Upper lobe of left lung (tissue), 6 donors: ENCODE data around the gene OVCH1. TPM values are rescaled to one million over a fixed set of nuclear protein-coding genes. Genes with fewer than 3 reads are reported as not detected.

ENCODE experiments used
- ATAC-seq, 2 donors: fragments of 200-7000 bp; cut with Tn5 transposase; one replicate each; pipeline ENCODE4 v1.9.1; 2022; ENCODE audit warnings: mild to moderate bottlenecking in 2 of 2, moderate library complexity in 2 of 2; ENCODE audit not compliant: low FRiP score in 2 of 2
- DNase-seq, 2 donors: peaks; one replicate each; pipeline ENCODE4 v3.0.0-alpha.2; 2019 to 2020
- H3K27ac ChIP-seq, 4 donors: fragments of 200-600 bp; sonication (generic); one replicate each; pipeline ENCODE4 v1.5.1; 2016 to 2019
- H3K27me3 ChIP-seq, 4 donors: fragments of 200-600 bp; sonication (generic); one replicate each; pipeline ENCODE4 v1.5.1; 2017 to 2019
- H3K36me3 ChIP-seq, 4 donors: fragments of 200-600 bp; sonication (generic); one replicate each; pipeline ENCODE4 v1.5.1; 2016 to 2019
- H3K4me1 ChIP-seq, 4 donors: fragments of 200-600 bp; sonication (generic); one replicate each; pipeline ENCODE4 v1.5.1; 2018 to 2019
- H3K4me3 ChIP-seq, 4 donors: fragments of 200-600 bp; sonication (generic); one replicate each; pipeline ENCODE4 v1.5.1; 2017 to 2019; ENCODE audit warnings: mild to moderate bottlenecking in 2 of 4, moderate library complexity in 1 of 4
- H3K9me3 ChIP-seq, 4 donors: fragments of 200-600 bp; sonication (generic); one replicate each; pipeline ENCODE4 v1.5.1; 2018 to 2019
- CTCF ChIP-seq, 6 experiments: fragments of 450-650 bp in 4 of 6; fragments of 200-600 bp in 2 of 6; sonication (generic) in 2 of 6; IDR thresholded peaks; one replicate each; pipeline ENCODE4 v1.5.1; 2016 to 2019; ENCODE audit warnings: antibody characterized with exemption in 6 of 6
- EP300 ChIP-seq, 4 donors: sonication (generic); formaldehyde crosslinking; IDR thresholded peaks; one replicate each; pipeline ENCODE4 v1.5.1; 2017; ENCODE audit warnings: antibody characterized with exemption in 4 of 4, control low read depth in 2 of 4
- POLR2A ChIP-seq, 4 donors: fragments of 450-650 bp; IDR thresholded peaks; one replicate each; pipeline ENCODE4 v1.5.1; 2016 to 2017; ENCODE audit warnings: antibody characterized with exemption in 4 of 4, mild to moderate bottlenecking in 2 of 4
- POLR2AphosphoS5 ChIP-seq, 2 donors: sonication (generic); formaldehyde crosslinking; IDR thresholded peaks; one replicate each; pipeline ENCODE4 v1.5.1; 2017; ENCODE audit warnings: antibody characterized with exemption in 2 of 2
- WGBS, 2 donors: methylation state at CpG; one replicate each; pipeline ENCODE4 v1.1.5; 2017 to 2018; 5-methylcytosine and 5-hydroxymethylcytosine counted together
- total RNA-seq, 6 donors: library from RNA; depleted of rRNA in 4 of 6; stranded (reverse); fragments of >200 nt in 4 of 6; gene quantifications; one replicate each; pipeline versions ENCODE4 v1.1.0 to v1.2.1, GENCODE V29; 2016 to 2021
- donor health status: DM: no; HTN: no; CAD: no; lungs with moderate emphysema.
- donor health status: DM: no; HTN: yes; CAD: no; lungs with severe emphysema.

OVCH1 gene
- total RNA-seq, 6 donors from 2014 or later: 1.2 to 4.0 (median 2.3) TPM

DNA sequence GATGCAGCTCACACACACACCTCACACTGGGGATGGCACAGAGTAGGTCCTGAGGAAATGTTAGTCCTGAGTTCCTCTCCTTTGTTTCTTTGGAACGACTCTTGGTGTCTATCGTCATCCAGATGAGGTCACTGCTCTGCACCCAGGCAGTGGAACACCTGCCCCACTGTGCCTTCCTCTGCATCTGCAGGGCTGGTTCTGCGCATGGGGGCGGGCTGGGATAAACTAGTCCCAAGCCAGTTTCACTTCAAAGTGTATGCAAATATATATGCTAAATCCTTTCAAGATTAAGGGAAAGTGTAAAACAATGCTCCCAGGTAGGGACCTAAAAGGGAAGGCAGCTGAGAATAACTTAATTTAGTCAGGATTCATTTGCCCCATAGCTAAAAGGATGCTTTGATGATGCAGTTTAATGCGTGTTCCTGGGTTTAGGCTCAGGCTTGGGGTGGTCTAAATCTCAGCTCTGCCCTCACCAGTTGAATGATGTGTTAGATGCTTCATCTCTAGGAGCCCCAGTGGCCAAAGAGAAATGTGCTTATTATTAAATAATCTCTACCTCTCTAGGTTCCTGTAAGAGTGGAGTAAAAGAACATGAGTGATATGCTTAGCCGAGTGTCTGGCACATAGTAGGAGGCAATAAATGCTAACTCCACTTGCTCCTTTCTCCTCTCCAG, 47.1 kb upstream of the OVCH1 start:
- ATAC-seq: no peak
- H3K4me1 ChIP-seq: peaks cover 10 to 24% (median 20%) of the 10 kb centered on the region in 4 donors
- no peak for DNase-seq
- no peaks in the 10 kb centered on the region for H3K27me3 ChIP-seq
- TF ChIP-seq POLR2A (IDR thresholded peaks at IDR 0.05) (no peak), CTCF (IDR thresholded peaks at IDR 0.05) (no peak), POLR2AphosphoS5 (IDR thresholded peaks at IDR 0.05) (no peak), EP300 (IDR thresholded peaks at IDR 0.05) (no peak)
- H3K36me3 ChIP-seq: no peaks in the 10 kb centered on the region
- no peak overlapping the region for H3K4me3 ChIP-seq
- WGBS, 2 donors: 85 to 86% methylated on average over 6 of the region's 6 CpGs
- peak overlapping the region in 1 of 4 donors; percentile 6 for H3K27ac ChIP-seq
- no peaks in the 10 kb centered on the region for H3K9me3 ChIP-seq

GRCh38 chr12:29543036-29543435, 45.5 kb upstream of the OVCH1 start:
- 59 to 65% methylated on average over 4 of the region's 4 CpGs for WGBS, 2 donors
- H3K4me3 ChIP-seq: peak overlapping the region in 1 of 4 donors; percentile 7
- ATAC-seq: no peak

DNA sequence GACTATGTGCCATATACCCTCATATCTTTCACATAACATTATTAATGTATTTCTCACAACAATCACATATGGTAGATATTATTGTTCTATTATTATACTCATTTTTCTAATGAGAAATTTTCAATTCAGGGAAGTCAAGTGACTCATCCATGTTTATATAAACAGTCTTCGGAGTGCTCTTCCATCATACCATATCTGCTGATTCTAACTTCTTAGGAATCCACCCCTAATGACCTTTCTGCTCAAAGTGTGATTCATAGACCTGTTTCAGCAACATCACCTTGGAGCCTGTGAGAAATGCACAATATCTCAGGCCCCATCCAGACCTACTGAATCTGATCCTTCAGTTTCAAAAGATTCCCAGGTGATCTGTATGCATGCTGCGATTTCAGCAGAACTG, 39.8 kb upstream of the OVCH1 start:
- H3K27me3 ChIP-seq: no peaks in the 10 kb centered on the region
- DNase-seq (no peak), ATAC-seq (no peak)
- no peaks in the 10 kb centered on the region for H3K9me3 ChIP-seq
- 71 to 75% methylated on average over 2 of the region's 2 CpGs for WGBS, 2 donors
- no peak overlapping the region for H3K4me3 ChIP-seq
- no peak for TF ChIP-seq POLR2AphosphoS5 (IDR thresholded peaks at IDR 0.05)
- no peak for TF ChIP-seq CTCF (IDR thresholded peaks at IDR 0.05)
- TF ChIP-seq EP300 (IDR thresholded peaks at IDR 0.05): no peak
- TF ChIP-seq POLR2A (IDR thresholded peaks at IDR 0.05): no peak
- no peak overlapping the region for H3K27ac ChIP-seq
- H3K4me1 ChIP-seq: no peaks in the 10 kb centered on the region
- H3K36me3 ChIP-seq: no peaks in the 10 kb centered on the region

More at GRCh38 chr12:29543036-29543435, 45.5 kb upstream of the OVCH1 start:
- Histone ChIP-seq H3K9me3 (no peaks in the 10 kb centered on the region), H3K4me1 (peaks cover 10 to 24% (median 20%) of the 10 kb centered on the region in 4 donors), H3K27ac (no peak overlapping the region), H3K36me3 (no peaks in the 10 kb centered on the region), H3K27me3 (no peaks in the 10 kb centered on the region)
- TF ChIP-seq EP300 (IDR thresholded peaks at IDR 0.05) (no peak), POLR2AphosphoS5 (IDR thresholded peaks at IDR 0.05) (no peak), CTCF (IDR thresholded peaks at IDR 0.05) (no peak), POLR2A (IDR thresholded peaks at IDR 0.05) (no peak)
- no peak for DNase-seq

DNA sequence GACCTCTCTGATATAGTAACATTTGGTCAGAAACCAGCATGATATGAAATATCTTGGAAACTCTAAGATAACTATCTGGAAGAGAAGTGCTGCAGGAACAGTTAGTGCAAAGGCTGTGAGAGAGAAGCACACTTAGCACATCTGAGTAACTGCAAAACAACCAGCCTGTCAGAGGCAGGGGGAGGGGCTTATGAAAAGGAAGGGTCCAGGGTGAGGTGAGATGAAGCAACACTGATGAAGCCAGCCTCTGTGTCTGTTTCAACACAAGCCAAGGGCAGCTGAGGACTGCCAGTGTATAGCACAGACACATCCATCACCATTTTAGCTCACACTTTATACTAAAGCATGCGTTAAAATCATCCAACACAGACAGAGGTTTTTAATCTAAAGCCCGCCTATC, 37.4 kb upstream of the OVCH1 start:
- no peak overlapping the region for H3K27ac ChIP-seq
- no peaks in the 10 kb centered on the region for H3K27me3 ChIP-seq
- no peak for DNase-seq
- no peaks in the 10 kb centered on the region for H3K4me1 ChIP-seq
- WGBS, 2 donors: 84 to 95% methylated on average over 2 of the region's 2 CpGs
- ATAC-seq: no peak
- no peak overlapping the region for H3K4me3 ChIP-seq
- H3K36me3 ChIP-seq: no peaks in the 10 kb centered on the region
- H3K9me3 ChIP-seq: no peaks in the 10 kb centered on the region
- no peak for TF ChIP-seq EP300 (IDR thresholded peaks at IDR 0.05)
- TF ChIP-seq CTCF (IDR thresholded peaks at IDR 0.05): no peak
- no peak for TF ChIP-seq POLR2A (IDR thresholded peaks at IDR 0.05)
- no peak for TF ChIP-seq POLR2AphosphoS5 (IDR thresholded peaks at IDR 0.05)
